Keratinocyte (primary cell): ENCODE measurements around the gene CILP2. TPM values are rescaled to one million over a fixed set of nuclear protein-coding genes. Genes with fewer than 3 reads are reported as not detected.

ENCODE experiments used
- DNase-seq: peaks from one replicate; pipeline ENCODE4 v3.0.0-alpha.2; 2011; ENCODE audit warnings: low read depth, missing footprints, low spot score
- FAIRE-seq: peaks from 2 replicates; lab custom pipeline; 2011; peaks lifted over from hg19 to GRCh38; lab: Jason Lieb, UNC
- H2AFZ ChIP-seq: 2 replicates; pipeline ENCODE4 v1.6.0; 2012; ENCODE audit warnings: low read length, control low read depth, inconsistent platforms; ENCODE audit not compliant: control insufficient read depth
- H3K27ac ChIP-seq: 2 replicates; pipeline ENCODE4 v1.5.1; 2011; ENCODE audit warnings: low read length; ENCODE audit not compliant: control insufficient read depth, insufficient read depth
- H3K27me3 ChIP-seq: 3 replicates; pipeline ENCODE4 v1.6.0; 2011; ENCODE audit warnings: low read length; ENCODE audit not compliant: control insufficient read depth, insufficient read depth; ENCODE audit errors: extremely low read depth
- H3K36me3 ChIP-seq, 2 experiments: 2 replicates in 1 of 2; 3 replicates in 1 of 2; pipeline ENCODE4 v1.5.1; 2011; ENCODE audit warnings: low read length in 2 of 2, mild to moderate bottlenecking in 1 of 2; ENCODE audit not compliant: control insufficient read depth in 2 of 2, insufficient read depth in 2 of 2; ENCODE audit errors: extremely low read depth in 1 of 2
- H3K4me1 ChIP-seq: 3 replicates; pipeline ENCODE4 v1.5.1; 2011; ENCODE audit warnings: low read length; ENCODE audit not compliant: control insufficient read depth, insufficient read depth; ENCODE audit errors: extremely low read depth
- H3K4me2 ChIP-seq: 3 replicates; pipeline ENCODE4 v1.6.0; 2011; ENCODE audit warnings: low read depth, low read length; ENCODE audit not compliant: control insufficient read depth, insufficient read depth; ENCODE audit errors: extremely low read depth
- H3K4me3 ChIP-seq, 3 experiments: fragments of 200-600 bp in 1 of 3; sonication (generic) in 1 of 3; 2 replicates in 2 of 3; 3 replicates in 1 of 3; pipeline ENCODE4 v1.5.1; 2011 to 2016; ENCODE audit warnings: low read length in 3 of 3, mild to moderate bottlenecking in 3 of 3, control low read depth in 2 of 3, inconsistent platforms in 1 of 3, low read depth in 1 of 3, mixed read lengths in 1 of 3, mixed run types in 1 of 3, moderate library complexity in 1 of 3; ENCODE audit not compliant: control insufficient read depth in 2 of 3, insufficient read depth in 2 of 3; ENCODE audit errors: extremely low read depth in 1 of 3
- H3K79me2 ChIP-seq: 2 replicates; pipeline ENCODE4 v1.6.0; 2012; ENCODE audit warnings: low read length; ENCODE audit not compliant: control insufficient read depth, insufficient read depth
- H3K9ac ChIP-seq: 3 replicates; pipeline ENCODE4 v1.6.0; 2011; ENCODE audit warnings: low read length; ENCODE audit not compliant: control insufficient read depth, insufficient read depth; ENCODE audit errors: extremely low read depth
- H3K9me1 ChIP-seq: 3 replicates; pipeline ENCODE4 v1.6.0; 2011; ENCODE audit warnings: low read length; ENCODE audit not compliant: control insufficient read depth, insufficient read depth; ENCODE audit errors: extremely low read depth
- H3K9me3 ChIP-seq: 2 replicates; pipeline ENCODE4 v1.5.1; 2012; ENCODE audit warnings: low read depth, low read length; ENCODE audit not compliant: control insufficient read depth
- H4K20me1 ChIP-seq: 3 replicates; pipeline ENCODE4 v1.6.0; 2011; ENCODE audit warnings: low read length; ENCODE audit not compliant: control insufficient read depth, insufficient read depth; ENCODE audit errors: extremely low read depth
- EZH2 ChIP-seq: IDR thresholded peaks from one replicate; pipeline ENCODE4 v1.6.1; 2012; ENCODE audit warnings: inconsistent platforms, mild to moderate bottlenecking, low read length, moderate library complexity
- dilution Hi-C: fragments of 300-500 bp; cut with MboI; formaldehyde crosslinking; loops from one replicate; pipeline ENCODE4 v1.7.0; 2020; ENCODE audit warnings: low sequenced_read_pairs; ENCODE audit not compliant: extremely low pct_ligation_motif_present
- polyA plus RNA-seq, 5 experiments: library from polyadenylated mRNA; depleted of rRNA in 3 of 5; stranded (reverse) in 3 of 5; stranded (forward) in 1 of 5; unstranded in 1 of 5; fragments of >200 nt; gene quantifications; 1 replicate in 1 of 5; 2 replicates in 3 of 5; 3 replicates in 1 of 5; pipeline versions ENCODE4 v1.2.1 to v1.2.3, GENCODE V29; 2011 to 2012; ENCODE audit warnings: missing spikeins in 2 of 5, low read depth in 1 of 5, low replicate concordance in 1 of 5
- TF ChIP-seq, protein P1 (sequence below), 3 experiments: IDR thresholded peaks in 1 of 3; conservative IDR thresholded peaks in 1 of 3; optimal IDR thresholded peaks in 1 of 3; 2 replicates in 2 of 3; 3 replicates in 1 of 3; pipeline versions ENCODE3 to v1.5.1; 2011; ENCODE audit warnings: low read length in 3 of 3, mild to moderate bottlenecking in 3 of 3, moderate library complexity in 2 of 3, control low read depth in 1 of 3, inconsistent platforms in 1 of 3; ENCODE audit not compliant: insufficient read depth in 2 of 3; ENCODE audit errors: extremely low read depth in 1 of 3

CILP2 gene
- polyA plus RNA-seq, 1 donor (not counting 4 experiments of a cell fraction or from before 2014, with no cell fraction given) = 0.07 TPM

- Histone ChIP-seq H3K27me3 (no peaks in the 10 kb centered on the region), H3K4me1 (peaks cover 11% of the 10 kb centered on the region), H3K9me1 (no peaks in the 10 kb centered on the region), H2AFZ (peak within 1 kb of the TSS; percentile 72), H4K20me1 (no peaks in the 10 kb centered on the region), H3K36me3 (peaks cover 9 to 12% of the 10 kb centered on the region in 2 experiments), H3K4me3 (peak within 1 kb of the TSS; percentile 77 to 81 (median 77)), H3K27ac (peak within 1 kb of the TSS; percentile 72), H3K9me3 (peaks cover 5% of the 10 kb centered on the region), H3K4me2 (peak within 1 kb of the TSS; percentile 65), H3K9ac (peak within 1 kb of the TSS; percentile 81), H3K79me2 (peaks cover 37% of the 10 kb centered on the region)
- TF ChIP-seq, protein P1, sequence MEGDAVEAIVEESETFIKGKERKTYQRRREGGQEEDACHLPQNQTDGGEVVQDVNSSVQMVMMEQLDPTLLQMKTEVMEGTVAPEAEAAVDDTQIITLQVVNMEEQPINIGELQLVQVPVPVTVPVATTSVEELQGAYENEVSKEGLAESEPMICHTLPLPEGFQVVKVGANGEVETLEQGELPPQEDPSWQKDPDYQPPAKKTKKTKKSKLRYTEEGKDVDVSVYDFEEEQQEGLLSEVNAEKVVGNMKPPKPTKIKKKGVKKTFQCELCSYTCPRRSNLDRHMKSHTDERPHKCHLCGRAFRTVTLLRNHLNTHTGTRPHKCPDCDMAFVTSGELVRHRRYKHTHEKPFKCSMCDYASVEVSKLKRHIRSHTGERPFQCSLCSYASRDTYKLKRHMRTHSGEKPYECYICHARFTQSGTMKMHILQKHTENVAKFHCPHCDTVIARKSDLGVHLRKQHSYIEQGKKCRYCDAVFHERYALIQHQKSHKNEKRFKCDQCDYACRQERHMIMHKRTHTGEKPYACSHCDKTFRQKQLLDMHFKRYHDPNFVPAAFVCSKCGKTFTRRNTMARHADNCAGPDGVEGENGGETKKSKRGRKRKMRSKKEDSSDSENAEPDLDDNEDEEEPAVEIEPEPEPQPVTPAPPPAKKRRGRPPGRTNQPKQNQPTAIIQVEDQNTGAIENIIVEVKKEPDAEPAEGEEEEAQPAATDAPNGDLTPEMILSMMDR (optimal IDR thresholded peaks at IDR 0.05 in 1 of 3, IDR thresholded peaks at IDR 0.05 in 1 of 3, conservative IDR thresholded peaks at IDR 0.05 in 1 of 3; ENCODE audit: extremely low read depth in 1 of 3, insufficient read depth in 2 of 3, low read length in 3 of 3) = peak in 1 of 3 experiments; percentile 24
- no peak for TF ChIP-seq EZH2
- peak; percentile 78 for DNase-seq
- peak; percentile 46 for FAIRE-seq
- dilution Hi-C loops = no loop called here
These were observed 22.2 kb upstream of the CILP2 start, which contains the start of gene NDUFA13 for GRCh38 chr19:19515642-19516519. Gene NDUFA13 (plus strand): TSS chr19:19516225. CDS start chr19:19516239, 14 bp downstream.

GRCh38 chr19:19517235-19517619 is 20.8 kb upstream of the CILP2 start:
- peak overlapping the region; percentile 77 to 81 (median 77) for H3K4me3 ChIP-seq
- no peak overlapping the region for H3K9ac ChIP-seq

More at GRCh38 chr19:19517235-19517619, 20.8 kb upstream of the CILP2 start:
- Histone ChIP-seq H4K20me1 (no peaks in the 10 kb centered on the region), H3K27me3 (no peaks in the 10 kb centered on the region), H3K9me1 (no peaks in the 10 kb centered on the region), H3K79me2 (peaks cover 39% of the 10 kb centered on the region), H3K27ac (no peak overlapping the region), H3K4me1 (peaks cover 11% of the 10 kb centered on the region), H3K36me3 (peaks cover 9 to 12% of the 10 kb centered on the region in 2 experiments), H3K4me2 (peak overlapping the region; percentile 65), H2AFZ (no peak overlapping the region), H3K9me3 (peaks cover 5% of the 10 kb centered on the region)
- TF ChIP-seq EZH2 = no peak
- TF ChIP-seq, protein P1 (optimal IDR thresholded peaks at IDR 0.05 in 1 of 3, IDR thresholded peaks at IDR 0.05 in 1 of 3, conservative IDR thresholded peaks at IDR 0.05 in 1 of 3; ENCODE audit: extremely low read depth in 1 of 3, insufficient read depth in 2 of 3, low read length in 3 of 3) = no peak
- dilution Hi-C loops = no loop called here
- no peak for FAIRE-seq
- DNase-seq = no peak
